ENCODE data around the gene APOL6.

DNA sequence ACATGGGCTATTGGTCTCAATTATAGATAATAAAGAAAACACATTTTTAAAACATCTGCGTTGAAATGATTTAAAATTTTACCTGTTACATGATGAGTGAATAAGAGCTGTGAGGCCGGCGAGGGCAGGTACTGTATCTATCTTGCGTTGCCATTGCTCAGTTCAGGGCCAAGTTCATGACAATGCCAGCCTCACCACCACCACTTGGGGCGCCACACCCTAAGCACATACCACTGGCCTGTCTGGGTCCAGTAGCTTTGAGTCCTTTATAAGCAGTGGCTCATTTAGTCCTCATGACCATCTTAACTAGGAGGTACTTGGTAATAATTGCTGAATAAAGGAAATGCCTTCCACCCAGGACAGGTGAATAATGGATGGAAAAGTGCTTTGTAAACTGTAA, 16.6 kb upstream of the APOL6 start:
- TF ChIP-seq GTF3A (CRISPR knock-in tag; conservative IDR thresholded peaks at IDR 0.05) (no peak), MAFK (conservative IDR thresholded peaks at IDR 0.05 in 1 of 2, IDR thresholded peaks at IDR 0.05 in 1 of 2; ENCODE audit: low read length in 2 of 2) (no peak), ZNF382 (CRISPR knock-in tag; IDR thresholded peaks at IDR 0.05; ENCODE audit: borderline replicate concordance) (no peak), EP300 (IDR thresholded peaks at IDR 0.05; ENCODE audit: low read depth in 2 of 2, low read length in 2 of 2) (0 out of 4 replicates have a peak, but pooled peaks of 1 of the 2 experiments have one; percentile 5), EP300 (CRISPR knock-in tag; IDR thresholded peaks at IDR 0.05; ENCODE audit: borderline replicate concordance) (no peak), EZH2 (conservative IDR thresholded peaks at IDR 0.05; ENCODE audit: low read depth, low read length) (no peak), SP1 (IDR thresholded peaks at IDR 0.05) (no peak), SP1 (CRISPR knock-in tag; IDR thresholded peaks at IDR 0.05) (no peak), ZNF343 (CRISPR knock-in tag; IDR thresholded peaks at IDR 0.05) (no peak), POLR2A (IDR thresholded peaks at IDR 0.05; ENCODE audit: insufficient read depth in 1 of 2, low read depth in 2 of 2, low read length in 2 of 2) (no peak)
- TF ChIP-seq, protein P1, sequence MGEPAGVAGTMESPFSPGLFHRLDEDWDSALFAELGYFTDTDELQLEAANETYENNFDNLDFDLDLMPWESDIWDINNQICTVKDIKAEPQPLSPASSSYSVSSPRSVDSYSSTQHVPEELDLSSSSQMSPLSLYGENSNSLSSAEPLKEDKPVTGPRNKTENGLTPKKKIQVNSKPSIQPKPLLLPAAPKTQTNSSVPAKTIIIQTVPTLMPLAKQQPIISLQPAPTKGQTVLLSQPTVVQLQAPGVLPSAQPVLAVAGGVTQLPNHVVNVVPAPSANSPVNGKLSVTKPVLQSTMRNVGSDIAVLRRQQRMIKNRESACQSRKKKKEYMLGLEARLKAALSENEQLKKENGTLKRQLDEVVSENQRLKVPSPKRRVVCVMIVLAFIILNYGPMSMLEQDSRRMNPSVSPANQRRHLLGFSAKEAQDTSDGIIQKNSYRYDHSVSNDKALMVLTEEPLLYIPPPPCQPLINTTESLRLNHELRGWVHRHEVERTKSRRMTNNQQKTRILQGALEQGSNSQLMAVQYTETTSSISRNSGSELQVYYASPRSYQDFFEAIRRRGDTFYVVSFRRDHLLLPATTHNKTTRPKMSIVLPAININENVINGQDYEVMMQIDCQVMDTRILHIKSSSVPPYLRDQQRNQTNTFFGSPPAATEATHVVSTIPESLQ (CRISPR knock-in tag; conservative IDR thresholded peaks at IDR 0.05): no peak
